Measurements from ENCODE around the gene MAPK4. TPM values are rescaled to one million over a fixed set of nuclear protein-coding genes. Genes with fewer than 3 reads are reported as not detected.
A peak's percentile ranks its signal among the peaks of the same experiment; 100 is the strongest.

Gene MAPK4
- total RNA-seq, 4 donors from 2014 or later: 0.13 to 3.1 (median 0.61) TPM

- Histone ChIP-seq H3K9me3 (no peaks in the 10 kb centered on the region), H3K27ac (no peak overlapping the region), H3K4me3 (no peak overlapping the region), H3K4me1 (peaks cover 0 to 15% (median 5%) of the 10 kb centered on the region in 3 donors), H3K27me3 (no peaks in the 10 kb centered on the region), H3K36me3 (no peaks in the 10 kb centered on the region)
- intact Hi-C loops (cut with DNase I): no loop called here
- TF ChIP-seq POLR2A (IDR thresholded peaks at IDR 0.05): no peak
- no peak for TF ChIP-seq CTCF (IDR thresholded peaks at IDR 0.05)
- 88 to 100% methylated on average over 2 to 3 of the region's 3 CpGs for WGBS, 2 donors
- DNase-seq: no peak
Measured at GRCh38 chr18:50624981-50625380, 65.1 kb downstream of the MAPK4 start.

GRCh38 chr18:50626317-50626716, 66.4 kb downstream of the MAPK4 start:
- H3K27me3 ChIP-seq: no peaks in the 10 kb centered on the region
- no peak overlapping the region for H3K27ac ChIP-seq
- 79 to 83% methylated on average over 10 of the region's 10 CpGs for WGBS, 2 donors
- no peak for DNase-seq
- peaks cover 0 to 15% (median 5%) of the 10 kb centered on the region in 3 donors for H3K4me1 ChIP-seq
- no peaks in the 10 kb centered on the region for H3K9me3 ChIP-seq
- intact Hi-C loops (cut with DNase I): no loop called here
- TF ChIP-seq CTCF (IDR thresholded peaks at IDR 0.05) (no peak), POLR2A (IDR thresholded peaks at IDR 0.05) (no peak)
- no peak overlapping the region for H3K4me3 ChIP-seq
- no peaks in the 10 kb centered on the region for H3K36me3 ChIP-seq

- Histone ChIP-seq H3K9me3 (no peaks in the 10 kb centered on the region), H3K4me1 (peaks cover 0 to 23% (median 5%) of the 10 kb centered on the region in 3 donors), H3K36me3 (no peaks in the 10 kb centered on the region), H3K4me3 (no peak overlapping the region), H3K27ac (peak overlapping the region in 3 of 4 donors; percentile 15 to 25 (median 22)), H3K27me3 (no peaks in the 10 kb centered on the region)
- no peak for DNase-seq
- 75 to 79% methylated on average over 15 to 16 of the region's 16 CpGs for WGBS, 2 donors
- intact Hi-C loops (cut with DNase I): no loop called here
- TF ChIP-seq CTCF (IDR thresholded peaks at IDR 0.05): no peak
- TF ChIP-seq POLR2A (IDR thresholded peaks at IDR 0.05): no peak
Measured at GRCh38 chr18:50627594-50628532, 68.0 kb downstream of the MAPK4 start.

GRCh38 chr18:50628533-50628905, 68.6 kb downstream of the MAPK4 start:
- no peak overlapping the region for H3K4me3 ChIP-seq
- intact Hi-C loops (cut with DNase I): no loop called here
- peaks cover 0 to 26% (median 5%) of the 10 kb centered on the region in 3 donors for H3K4me1 ChIP-seq
- H3K27me3 ChIP-seq: no peaks in the 10 kb centered on the region
- H3K9me3 ChIP-seq: no peaks in the 10 kb centered on the region
- 74 to 82% methylated on average over 2 of the region's 2 CpGs for WGBS, 2 donors
- no peak for TF ChIP-seq CTCF (IDR thresholded peaks at IDR 0.05)
- no peak for TF ChIP-seq POLR2A (IDR thresholded peaks at IDR 0.05)
- H3K36me3 ChIP-seq: no peaks in the 10 kb centered on the region
- peak overlapping the region in 1 of 4 donors; percentile 25 for H3K27ac ChIP-seq
- DNase-seq: no peak

GRCh38 chr18:50629148-50629631, 69.3 kb downstream of the MAPK4 start:
- H3K9me3 ChIP-seq: no peaks in the 10 kb centered on the region
- no peaks in the 10 kb centered on the region for H3K27me3 ChIP-seq
- TF ChIP-seq CTCF (IDR thresholded peaks at IDR 0.05): no peak
- TF ChIP-seq POLR2A (IDR thresholded peaks at IDR 0.05): no peak
- no peaks in the 10 kb centered on the region for H3K36me3 ChIP-seq
- intact Hi-C loops (cut with DNase I): no loop called here
- 41 to 55% methylated on average over 4 to 5 of the region's 5 CpGs for WGBS, 2 donors
- H3K27ac ChIP-seq: peak overlapping the region in 1 of 4 donors; percentile 25
- peaks cover 0 to 26% (median 5%) of the 10 kb centered on the region in 3 donors for H3K4me1 ChIP-seq
- no peak for DNase-seq
- H3K4me3 ChIP-seq: no peak overlapping the region

Data from esophagus squamous epithelium (tissue), 5 donors.